ENCODE data around the gene ACBD6. TPM values are rescaled to one million over a fixed set of nuclear protein-coding genes. Genes with fewer than 3 reads are reported as not detected.

The ACBD6 gene
- total RNA-seq, 1 experiment from 2014 or later = 48.5 TPM

- ATAC-seq = no peak
- H3K27ac ChIP-seq (ENCODE audit: low read length) = no peak overlapping the region
- no peaks in the 10 kb centered on the region for H3K36me3 ChIP-seq (ENCODE audit: control insufficient read depth, insufficient read depth, low read length)
- H3K4me1 ChIP-seq (ENCODE audit: control insufficient read depth, insufficient read depth, low read length) = no peaks in the 10 kb centered on the region
- in situ Hi-C loops (cut with HindIII; ENCODE audit: low pct_unique_long_range_greater_than_20kb, low sequenced_read_pairs) = no loop called here
- no TSS peak for BruUV-seq (replicated peaks)
- TF ChIP-seq CTCF (IDR thresholded peaks at IDR 0.05) = no peak; the same call in 1 of the 2 replicates
- POLR2A ChIA-PET = no interaction called here
- CTCF ChIA-PET = no interaction called here
- DNase-seq (ENCODE audit: low read depth, low spot score) = no peak
- H3K9me3 ChIP-seq (ENCODE audit: control insufficient read depth, insufficient read depth, low read depth, low read length) = no peaks in the 10 kb centered on the region
- no peaks in the 10 kb centered on the region for H3K27me3 ChIP-seq (ENCODE audit: control insufficient read depth, insufficient read depth, low read length)
- intact Hi-C loops (cut with micrococcal nuclease; ENCODE audit: unreplicated experiment) = no loop called here
- no peak overlapping the region for H3K4me3 ChIP-seq (ENCODE audit: low read depth in 2 of 2, low read length in 2 of 2)
Measured at GRCh38 chr1:180428782-180429695, 73.3 kb downstream of the ACBD6 start.

- no peak overlapping the region for H3K4me3 ChIP-seq (ENCODE audit: low read depth in 2 of 2, low read length in 2 of 2)
- H3K9me3 ChIP-seq (ENCODE audit: control insufficient read depth, insufficient read depth, low read depth, low read length) = no peaks in the 10 kb centered on the region
- ATAC-seq = no peak
- intact Hi-C loops (cut with micrococcal nuclease; ENCODE audit: unreplicated experiment) (no loop called here), in situ Hi-C loops (cut with HindIII; ENCODE audit: low pct_unique_long_range_greater_than_20kb, low sequenced_read_pairs) (no loop called here)
- H3K27me3 ChIP-seq (ENCODE audit: control insufficient read depth, insufficient read depth, low read length) = no peaks in the 10 kb centered on the region
- DNase-seq (ENCODE audit: low read depth, low spot score) = no peak
- TF ChIP-seq TCF7L2 (IDR thresholded peaks at IDR 0.05; ENCODE audit: low read depth, low read length) (no peak), POLR2AphosphoS5 (IDR thresholded peaks at IDR 0.05; ENCODE audit: low read depth, low read length) (no peak), REST (IDR thresholded peaks at IDR 0.05; ENCODE audit: insufficient read depth in 1 of 2, low read depth in 2 of 2, low read length in 1 of 2) (no peak), CTCF (IDR thresholded peaks at IDR 0.05) (no peak), SIN3A (IDR thresholded peaks at IDR 0.05; ENCODE audit: borderline replicate concordance, insufficient read depth, low read depth, low read length) (no peak)
- CTCF ChIA-PET = no interaction called here
- POLR2A ChIA-PET = no interaction called here
- no peaks in the 10 kb centered on the region for H3K4me1 ChIP-seq (ENCODE audit: control insufficient read depth, insufficient read depth, low read length)
- no peaks in the 10 kb centered on the region for H3K36me3 ChIP-seq (ENCODE audit: control insufficient read depth, insufficient read depth, low read length)
- BruUV-seq (replicated peaks) = no TSS peak
- H3K27ac ChIP-seq (ENCODE audit: low read length) = no peak overlapping the region
Measured at GRCh38 chr1:180425952-180426351, 76.4 kb downstream of the ACBD6 start.

Data from Panc1 (cell line).